ENCODE measurements around the gene HAUS5. TPM values are rescaled to one million over a fixed set of nuclear protein-coding genes. Genes with fewer than 3 reads are reported as not detected.

Gene HAUS5
- total and polyA plus RNA-seq, 2 of the 8 experiments (the other 6 are each of a cell fraction or from before 2014, with no cell fraction given): 13.8 to 25.7 TPM

- TF ChIP-seq YY1 (IDR thresholded peaks at IDR 0.05; ENCODE audit: low read depth, low read length) (no peak), MAFK (IDR thresholded peaks at IDR 0.05; ENCODE audit: low read depth, low read length) (no peak), SRF (IDR thresholded peaks at IDR 0.05; ENCODE audit: low read depth, low read length) (no peak), CHD1 (IDR thresholded peaks at IDR 0.05; ENCODE audit: low read depth, low read length) (no peak), CBX8 (IDR thresholded peaks at IDR 0.05; ENCODE audit: borderline replicate concordance, low read depth, low read length) (no peak), KDM4A (IDR thresholded peaks at IDR 0.05; ENCODE audit: low read depth, low read length, severe bottlenecking) (no peak)
Measured at GRCh38 chr19:35665604-35666003, 53.1 kb downstream of the HAUS5 start (continued).
